Measurements from ENCODE around the gene CHL1.

Gene CHL1

DNA sequence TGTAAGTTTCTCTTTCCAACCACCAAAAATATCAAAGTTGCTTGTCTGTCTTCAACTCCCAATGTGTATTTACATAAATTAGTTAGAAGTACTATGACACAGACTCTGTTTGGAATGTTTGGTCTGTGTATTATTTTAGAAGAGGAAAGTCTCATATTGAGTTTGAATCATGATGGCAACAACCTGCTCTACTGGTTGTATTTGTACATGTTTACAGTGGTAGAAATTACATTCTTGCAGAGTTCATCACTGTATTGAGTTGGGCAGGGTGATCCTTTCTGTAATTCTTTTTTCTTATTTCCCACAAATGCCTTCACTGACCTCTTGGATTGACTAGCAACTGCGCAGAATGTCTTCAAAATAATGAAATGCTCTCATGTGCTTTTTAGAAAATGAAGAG, 149.6 kb downstream of the CHL1 start:
- TF ChIP-seq, protein P1, sequence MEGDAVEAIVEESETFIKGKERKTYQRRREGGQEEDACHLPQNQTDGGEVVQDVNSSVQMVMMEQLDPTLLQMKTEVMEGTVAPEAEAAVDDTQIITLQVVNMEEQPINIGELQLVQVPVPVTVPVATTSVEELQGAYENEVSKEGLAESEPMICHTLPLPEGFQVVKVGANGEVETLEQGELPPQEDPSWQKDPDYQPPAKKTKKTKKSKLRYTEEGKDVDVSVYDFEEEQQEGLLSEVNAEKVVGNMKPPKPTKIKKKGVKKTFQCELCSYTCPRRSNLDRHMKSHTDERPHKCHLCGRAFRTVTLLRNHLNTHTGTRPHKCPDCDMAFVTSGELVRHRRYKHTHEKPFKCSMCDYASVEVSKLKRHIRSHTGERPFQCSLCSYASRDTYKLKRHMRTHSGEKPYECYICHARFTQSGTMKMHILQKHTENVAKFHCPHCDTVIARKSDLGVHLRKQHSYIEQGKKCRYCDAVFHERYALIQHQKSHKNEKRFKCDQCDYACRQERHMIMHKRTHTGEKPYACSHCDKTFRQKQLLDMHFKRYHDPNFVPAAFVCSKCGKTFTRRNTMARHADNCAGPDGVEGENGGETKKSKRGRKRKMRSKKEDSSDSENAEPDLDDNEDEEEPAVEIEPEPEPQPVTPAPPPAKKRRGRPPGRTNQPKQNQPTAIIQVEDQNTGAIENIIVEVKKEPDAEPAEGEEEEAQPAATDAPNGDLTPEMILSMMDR (IDR thresholded peaks at IDR 0.05; ENCODE audit: control extremely low read depth, extremely low read depth, low read depth, missing control alignments): no peak
- ChIA-PET POLR2A (no interaction called here), CTCF (interaction anchor here (3.3 kb wide), 1 partner anchor 9 kb away, joined by 14 read pairs; no protein-coding TSS in a partner anchor)
- DNase-seq (ENCODE audit: extremely low spot score): no peak

GRCh38 chr3:347581-347980, 151.0 kb downstream of the CHL1 start:
- TF ChIP-seq, protein P1 (IDR thresholded peaks at IDR 0.05; ENCODE audit: control extremely low read depth, extremely low read depth, low read depth, missing control alignments): no peak
- POLR2A ChIA-PET: no interaction called here
- DNase-seq (ENCODE audit: extremely low spot score): no peak
- CTCF ChIA-PET: interaction anchor here (1.2 to 1.8 kb wide), 2 partner anchors 10 to 119 kb away, joined by 4 to 6 read pairs; no protein-coding TSS in a partner anchor

GRCh38 chr3:350871-351371, 154.4 kb downstream of the CHL1 start:
- TF ChIP-seq, protein P1 (IDR thresholded peaks at IDR 0.05; ENCODE audit: control extremely low read depth, extremely low read depth, low read depth, missing control alignments): no peak
- DNase-seq (ENCODE audit: extremely low spot score): no peak
- CTCF ChIA-PET: interaction anchor here (1.5 to 8.3 kb wide), 2 partner anchors 13 to 309 kb away, joined by 4 to 118 read pairs; no protein-coding TSS in a partner anchor
- POLR2A ChIA-PET: no interaction called here

DNA sequence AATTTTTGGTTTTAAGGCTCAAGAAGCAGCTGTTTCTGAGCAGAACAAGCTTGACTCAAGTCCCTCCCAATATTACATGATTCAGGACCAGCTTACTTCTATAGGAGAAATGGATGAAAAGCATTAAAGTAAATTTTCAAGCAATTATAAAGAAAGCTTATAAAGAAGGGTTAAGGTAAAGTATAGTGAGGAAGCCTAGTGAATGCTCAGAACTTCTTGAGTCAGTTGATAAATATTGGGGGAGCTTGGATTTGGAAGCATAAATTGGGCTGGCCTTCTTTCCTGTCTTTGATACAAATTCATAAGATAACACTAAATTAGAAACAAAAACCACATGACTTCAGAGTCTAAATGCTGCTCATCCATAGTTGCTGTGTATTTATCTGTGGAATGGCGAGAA, 156.0 kb downstream of the CHL1 start:
- POLR2A ChIA-PET: no interaction called here
- TF ChIP-seq, protein P1 (IDR thresholded peaks at IDR 0.05; ENCODE audit: control extremely low read depth, extremely low read depth, low read depth, missing control alignments): no peak
- no peak for DNase-seq (ENCODE audit: extremely low spot score)
- CTCF ChIA-PET: interaction anchor here (2.1 to 8.3 kb wide), 5 partner anchors 11 to 311 kb away, joined by 8 to 118 read pairs (median 28); no protein-coding TSS in a partner anchor

DNA sequence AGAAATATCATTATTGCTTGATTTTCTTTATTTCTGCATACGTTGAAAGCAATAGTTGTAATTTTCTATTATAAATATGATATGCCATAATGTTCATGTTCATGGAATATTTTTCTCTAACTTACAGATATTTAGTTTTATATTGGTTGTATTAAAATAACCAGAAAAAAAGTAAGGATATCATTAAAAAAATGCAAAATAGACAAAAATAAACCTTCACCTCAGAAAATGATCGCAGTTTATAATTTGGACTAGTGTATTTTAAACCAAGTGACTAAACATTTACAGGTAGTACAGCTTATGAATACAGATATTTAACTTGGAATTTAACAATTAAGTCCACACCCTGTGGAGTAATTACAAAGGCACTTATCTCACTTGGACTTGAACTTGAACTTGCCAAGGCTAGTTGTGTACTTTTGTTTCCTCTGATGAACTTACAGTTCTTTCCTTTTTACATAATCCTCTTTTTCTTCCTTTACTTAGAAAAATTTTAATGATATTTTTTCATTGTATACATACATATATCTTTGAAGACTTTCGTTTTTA, 156.7 kb downstream of the CHL1 start:
- ChIA-PET CTCF (interaction anchor here (1.4 to 8.3 kb wide), 9 partner anchors 10 to 312 kb away, joined by 3 to 118 read pairs (median 12); no protein-coding TSS in a partner anchor), POLR2A (no interaction called here)
- no peak for DNase-seq (ENCODE audit: extremely low spot score)
- TF ChIP-seq, protein P1 (IDR thresholded peaks at IDR 0.05; ENCODE audit: control extremely low read depth, extremely low read depth, low read depth, missing control alignments): no peak

GRCh38 chr3:354432-354831, 157.9 kb downstream of the CHL1 start:
- TF ChIP-seq, protein P1 (IDR thresholded peaks at IDR 0.05; ENCODE audit: control extremely low read depth, extremely low read depth, low read depth, missing control alignments): peak; percentile 75
- DNase-seq (ENCODE audit: extremely low spot score): peak; percentile 31
- CTCF ChIA-PET: interaction anchor here (0.7 to 8.3 kb wide), 48 partner anchors 9 to 334 kb away, joined by 3 to 118 read pairs (median 4); no protein-coding TSS in a partner anchor
- POLR2A ChIA-PET: no interaction called here
